GM12878 (cell line): Measurements from ENCODE around the gene ZSWIM5. TPM values are rescaled to one million over a fixed set of nuclear protein-coding genes. Genes with fewer than 3 reads are reported as not detected.

Source experiments
- ATAC-seq: fragments of 200-7000 bp; cut with Tn5 transposase; 3 replicates; pipeline ENCODE4 v1.9.1; 2020; ENCODE audit warnings: mild to moderate bottlenecking, moderate library complexity
- BruUV-seq: library from RNA; stranded (reverse); fragments of 400-500 nt; replicated peaks from 2 replicates; lab custom pipeline; 2021; lab: Mats Ljungman, UMichigan
- CTCF ChIA-PET: fragments of 300-600 bp; sonication (Branson Sonifier 250); formaldehyde crosslinking; extraction: SDS; loops from one replicate; lab custom pipeline; 2021; ENCODE audit warnings: inconsistent platforms; lab: Yijun Ruan, JAX
- POLR2A ChIA-PET: fragments of 350-600 bp; formaldehyde crosslinking; extraction: SDS; loops from one replicate; lab custom pipeline; 2021; ENCODE audit warnings: inconsistent platforms; lab: Charles Lee
- RAD21 ChIA-PET: fragments of 300-600 bp; sonication (Branson Sonifier 250); formaldehyde crosslinking; loops from one replicate; lab custom pipeline; 2023; ENCODE audit warnings: antibody characterized with exemption; ENCODE audit not compliant: unreplicated experiment; lab: Charles Lee
- SMC1A ChIA-PET: fragments of 300-600 bp; sonication (Branson Sonifier 250); formaldehyde crosslinking; loops from one replicate; lab custom pipeline; 2023; ENCODE audit not compliant: unreplicated experiment, uncharacterized antibody; lab: Charles Lee
- DNase-seq: peaks from one replicate; pipeline ENCODE4 v3.0.0-alpha.2; 2011; ENCODE audit warnings: low read depth, low spot score
- FAIRE-seq: peaks from 3 replicates; lab custom pipeline; 2011; peaks lifted over from hg19 to GRCh38; lab: Jason Lieb, UNC
- H2AFZ ChIP-seq: 2 replicates; pipeline ENCODE4 v1.6.0; 2011; ENCODE audit warnings: low read depth, low read length, control low read depth; ENCODE audit not compliant: control insufficient read depth
- H3K27ac ChIP-seq: 2 replicates; pipeline ENCODE4 v1.5.1; 2011; ENCODE audit warnings: control low read depth; ENCODE audit not compliant: control insufficient read depth, insufficient read depth
- H3K27me3 ChIP-seq, 2 experiments: replicated peaks in 1 of 2; 2 replicates each; pipeline versions ENCODE4 v1.6.0 to v1.6.1; 2011; ENCODE audit warnings: low read length in 1 of 2; ENCODE audit not compliant: control insufficient read depth in 2 of 2, insufficient read depth in 2 of 2
- H3K36me3 ChIP-seq, 2 experiments: 2 replicates each; pipeline ENCODE4 v1.5.1; 2011; ENCODE audit warnings: low read length in 1 of 2; ENCODE audit not compliant: control insufficient read depth in 2 of 2, insufficient read depth in 2 of 2
- H3K4me1 ChIP-seq: 2 replicates; pipeline ENCODE4 v1.6.1; 2011; ENCODE audit warnings: mild to moderate bottlenecking, low read length, moderate library complexity, mixed read lengths; ENCODE audit not compliant: control insufficient read depth, insufficient read depth
- H3K4me2 ChIP-seq: 2 replicates; pipeline ENCODE4 v1.6.0; 2011; ENCODE audit warnings: control low read depth; ENCODE audit not compliant: control insufficient read depth, insufficient read depth
- H3K4me3 ChIP-seq: fragments of 200-600 bp; sonication (generic); 2 replicates; pipeline ENCODE4 v1.5.1; 2016
- H3K79me2 ChIP-seq: 2 replicates; pipeline ENCODE4 v1.6.0; 2011; ENCODE audit warnings: low read length; ENCODE audit not compliant: control insufficient read depth, insufficient read depth
- H3K9ac ChIP-seq: 2 replicates; pipeline ENCODE4 v1.8.0; 2011; ENCODE audit warnings: low read length, control low read depth, mixed read lengths; ENCODE audit not compliant: control insufficient read depth, insufficient read depth
- H3K9me3 ChIP-seq: replicated peaks from 3 replicates; pipeline ENCODE4 v1.5.1; 2011; ENCODE audit warnings: mild to moderate bottlenecking, low read length; ENCODE audit not compliant: control insufficient read depth, insufficient read depth
- H4K20me1 ChIP-seq: 2 replicates; pipeline ENCODE4 v1.6.0; 2011; ENCODE audit not compliant: control insufficient read depth, insufficient read depth
- BHLHE40 ChIP-seq, 2 experiments: fragments of 450-650 bp in 1 of 2; IDR thresholded peaks; 2 replicates each; pipeline ENCODE4 v1.6.1; 2011 to 2017; ENCODE audit warnings: low read depth in 2 of 2, borderline replicate concordance in 1 of 2, improper control_type of control experiment in 1 of 2, low read length in 1 of 2, mild to moderate bottlenecking in 1 of 2
- CTCF ChIP-seq, 3 experiments: IDR thresholded peaks in 2 of 3; conservative IDR thresholded peaks in 1 of 3; 2 replicates each; pipeline ENCODE4 v1.5.1; 2011; ENCODE audit warnings: low read depth in 3 of 3, low read length in 3 of 3, mild to moderate bottlenecking in 3 of 3, control low read depth in 2 of 3, moderate library complexity in 2 of 3, inconsistent platforms in 1 of 3, mixed read lengths in 1 of 3; ENCODE audit not compliant: control insufficient read depth in 2 of 3, insufficient read depth in 1 of 3; ENCODE audit errors: extremely low read depth in 1 of 3
- HCFC1 ChIP-seq: fragments of 150-350 bp; IDR thresholded peaks from 2 replicates; pipeline ENCODE4 v1.6.1; 2014; ENCODE audit warnings: low read length
- IRF4 ChIP-seq: IDR thresholded peaks from 2 replicates; pipeline ENCODE4 v1.6.1; 2011; ENCODE audit warnings: low read depth, low read length
- KAT2A ChIP-seq: conservative IDR thresholded peaks from 2 replicates; pipeline ENCODE4 v1.6.1; 2011; ENCODE audit warnings: low read depth, low read length; ENCODE audit not compliant: control insufficient read depth
- LARP7 ChIP-seq: fragments of 450-650 bp; IDR thresholded peaks from 2 replicates; pipeline ENCODE4 v1.6.1; 2017; ENCODE audit warnings: mild to moderate bottlenecking
- RAD21 ChIP-seq: IDR thresholded peaks from 2 replicates; pipeline ENCODE4 v1.6.1; 2011; ENCODE audit warnings: mild to moderate bottlenecking, low read depth, low read length, moderate library complexity; ENCODE audit not compliant: insufficient read depth
- SMARCA5 ChIP-seq: fragments of 450-650 bp; IDR thresholded peaks from 2 replicates; pipeline ENCODE4 v1.6.1; 2017; ENCODE audit warnings: mild to moderate bottlenecking
- SMC3 ChIP-seq: IDR thresholded peaks from 2 replicates; pipeline ENCODE4 v1.6.1; 2011; ENCODE audit warnings: low read length, improper control_type of control experiment, borderline replicate concordance
- YY1 ChIP-seq: IDR thresholded peaks from 2 replicates; pipeline ENCODE4 v1.6.1; 2011; ENCODE audit warnings: low read depth, mild to moderate bottlenecking, low read length
- WGBS: methylation state at CpG from one replicate; pipeline ENCODE4 v1.1.6; 2016; ENCODE audit warnings: low lambda C conversion rate; ENCODE audit not compliant: insufficient replicate concordance, insufficient coverage; ENCODE audit errors: missing lambda C conversion rate; 5-methylcytosine and 5-hydroxymethylcytosine counted together
- in situ Hi-C: fragments of 300-500 bp; cut with MboI; formaldehyde crosslinking; loops from 9 replicates; pipeline ENCODE4 v1.14.3; 2018; ENCODE audit warnings: mixed read lengths
- intact Hi-C: fragments of 100-400 bp; cut with micrococcal nuclease; formaldehyde crosslinking; loops from one replicate; pipeline ENCODE4 v1.14.2; 2022; ENCODE audit not compliant: unreplicated experiment
- polyA plus RNA-seq, 11 experiments: library from polyadenylated mRNA; depleted of rRNA in 4 of 11; unstranded in 6 of 11; stranded (reverse) in 5 of 11; fragments of >200 nt; fragmentation: Nextera tagmentation in 4 of 11; fragmentation: Illumina TruSeq in 1 of 11; extraction: Ambion mirVana in 4 of 11; extraction: Trizol in 1 of 11; gene quantifications; 1 replicate in 1 of 11; 2 replicates in 10 of 11; pipeline versions ENCODE4 v1.2.1 to v1.2.3, GENCODE V29; 2011 to 2016; ENCODE audit warnings: inconsistent platforms in 2 of 11, missing spikeins in 2 of 11, low read depth in 1 of 11
- total RNA-seq, 4 experiments: library from RNA; depleted of rRNA in 3 of 4; stranded (reverse); fragments of >200 nt in 3 of 4; fragmentation: Illumina TruSeq in 1 of 4; extraction: Trizol in 1 of 4; gene quantifications; 2 replicates each; pipeline versions ENCODE4 v1.2.1 to v1.2.3, GENCODE V29; 2013 to 2021

Gene ZSWIM5
- total and polyA plus RNA-seq, 10 of the 15 experiments (the other 5 are each of a cell fraction or from before 2014, with no cell fraction given), result 0.07 to 0.97 (median 0.34) TPM; not detected in 1

- no peak overlapping the region for H3K9ac ChIP-seq
- intact Hi-C loops (loop anchor here (1.0 to 10.0 kb wide), 3 partner anchors 216 to 566 kb away; partner anchors contain the start of gene NASP), in situ Hi-C loops (no loop called here)
- ChIA-PET SMC1A (interaction anchor here (0.5 to 12.5 kb wide), 12 partner anchors 11 to 474 kb away, joined by 3 to 284 read pairs (median 4); partner anchors contain the start of gene TESK2), RAD21 (interaction anchor here (0.5 to 12.5 kb wide), 12 partner anchors 15 to 503 kb away, joined by 3 to 313 read pairs (median 4); partner anchors contain the start of genes CCDC163, MMACHC, MUTYH and PRDX1), POLR2A (interaction anchor here (0.5 kb wide), 1 partner anchor 564 kb away, joined by 4 read pairs; no protein-coding TSS in a partner anchor), CTCF (interaction anchor here (0.8 to 11.4 kb wide), 17 partner anchors 10 to 475 kb away, joined by 3 to 167 read pairs (median 4); partner anchors contain the start of genes MUTYH, TESK2 and TOE1)
- H3K4me1 ChIP-seq, result no peaks in the 10 kb centered on the region
- H3K4me2 ChIP-seq, result no peak overlapping the region
- H3K36me3 ChIP-seq, result no peaks in the 10 kb centered on the region
- no peaks in the 10 kb centered on the region for H4K20me1 ChIP-seq
- no peaks in the 10 kb centered on the region for H3K27me3 ChIP-seq
- H3K9me3 ChIP-seq, result no peaks in the 10 kb centered on the region; the same call in 2 of the 3 replicates
- ATAC-seq (peak; percentile 93), FAIRE-seq (peak; percentile 54), DNase-seq (no peak)
- H2AFZ ChIP-seq, result peak overlapping the region; percentile 57
- H3K79me2 ChIP-seq, result no peaks in the 10 kb centered on the region
- H3K27ac ChIP-seq, result no peak overlapping the region
- H3K4me3 ChIP-seq, result no peak overlapping the region
- BruUV-seq, result no TSS peak
- TF ChIP-seq SMC3 (peak; percentile 92), HCFC1 (no peak), RAD21 (peak; percentile 87), SMARCA5 (0 out of 2 replicates have a peak, but pooled peaks have one; percentile 44), BHLHE40 (IDR thresholded peaks at IDR 0.05; ENCODE audit: borderline replicate concordance in 1 of 2, low read depth in 2 of 2, low read length in 1 of 2) (0 out of 4 replicates have a peak, but pooled peaks of 1 of the 2 experiments have one; percentile 7), IRF4 (0 out of 2 replicates have a peak, but pooled peaks have one; percentile 32), CTCF (IDR thresholded peaks at IDR 0.05 in 2 of 3, conservative IDR thresholded peaks at IDR 0.05 in 1 of 3; ENCODE audit: control insufficient read depth in 2 of 3, extremely low read depth in 1 of 3, insufficient read depth in 1 of 3, low read depth in 3 of 3, low read length in 3 of 3) (peak; percentile 71 to 87 (median 84)), YY1 (peak; percentile 87), KAT2A (no peak), LARP7 (0 out of 2 replicates have a peak, but pooled peaks have one; percentile 42)
- 62% methylated on average over 16 of the region's 16 CpGs for WGBS
Observed at GRCh38 chr1:45018599-45019230, 187.7 kb downstream of the ZSWIM5 start.
